Psoas muscle (tissue), 8 donors: ENCODE measurements around the gene CLDN4. TPM values are rescaled to one million over a fixed set of nuclear protein-coding genes. Genes with fewer than 3 reads are reported as not detected.

Experiments used
- ATAC-seq, 4 donors: fragments of 200-7000 bp; cut with Tn5 transposase; one replicate each; pipeline ENCODE4 v1.9.1; 2020; ENCODE audit warnings: moderate library complexity in 3 of 4, mild to moderate bottlenecking in 2 of 4
- DNase-seq, 2 donors: peaks; one replicate each; pipeline ENCODE4 v3.0.0-alpha.2; 2020
- H3K27ac ChIP-seq: fragments of 200-600 bp; one replicate; pipeline ENCODE4 v1.8.0; 2022
- H3K27me3 ChIP-seq, 3 donors: fragments of 200-600 bp in 1 of 3; one replicate each; pipeline versions ENCODE4 v1.6.1 to v1.8.0; 2013 to 2022; ENCODE audit warnings: low read length in 2 of 3, mild to moderate bottlenecking in 2 of 3, moderate library complexity in 1 of 3; ENCODE audit not compliant: insufficient read depth in 3 of 3
- H3K36me3 ChIP-seq, 2 donors: fragments of 200-600 bp in 1 of 2; one replicate each; pipeline versions ENCODE4 v1.6.1 to v1.8.0; 2013 to 2022; ENCODE audit warnings: low read depth in 1 of 2, mild to moderate bottlenecking in 1 of 2, moderate library complexity in 1 of 2; ENCODE audit not compliant: insufficient read depth in 1 of 2
- H3K4me1 ChIP-seq: fragments of 200-600 bp; one replicate; pipeline ENCODE4 v1.8.0; 2022
- H3K4me3 ChIP-seq: fragments of 200-600 bp; one replicate; pipeline ENCODE4 v1.8.0; 2022; ENCODE audit warnings: mild to moderate bottlenecking
- H3K9me3 ChIP-seq: fragments of 200-600 bp; one replicate; pipeline ENCODE4 v1.8.0; 2022
- WGBS, 3 donors: extraction: QIAGEN DNeasy Blood & Tissue Kit; methylation state at CpG; one replicate each; pipeline versions ENCODE4 v1.1.6 to v1.1.7; 2013; 5-methylcytosine and 5-hydroxymethylcytosine counted together
- intact Hi-C, 2 donors: fragments of 100-400 bp; cut with DNase I; formaldehyde crosslinking; loops; one replicate each; pipeline versions ENCODE4 v1.11.0 to v1.14.2; 2022
- polyA plus RNA-seq, 3 donors: library from polyadenylated mRNA; stranded (reverse); fragments of 200-250 nt; gene quantifications; one replicate each; pipeline ENCODE4 v1.2.3, GENCODE V29; 2013
- total RNA-seq, 4 donors: library from RNA; stranded (reverse); fragmentation: NEBNext Ultra II Directional in 2 of 4; extraction: Animal tissue kit (Norgen Biotek cat#: 25700) in 2 of 4; gene quantifications; one replicate each; pipeline versions ENCODE4 v1.2.1 to v1.2.4, GENCODE V29; 2021 to 2023
- TF ChIP-seq, protein P1 (sequence below): fragments of 200-600 bp; IDR thresholded peaks from one replicate; pipeline ENCODE4 v1.8.0; 2022; ENCODE audit warnings: antibody characterized with exemption
- donor health status: healthy with polysubstance abuse.
- donor health status: DM: no; HTN: no; CAD: no; lungs with moderate emphysema.
- donor health status: Bipolar disorder and iron deficiency.
- donor health status: healthy.
- donor health status: DM: yes; HTN: yes; CAD: no.
- donor health status: DM: no; HTN: no; CAD: no.
- donor health status: DM: no; HTN: no; CAD: no.
- donor health status: DM: yes; HTN: yes; CAD: no.

The CLDN4 gene
- total and polyA plus RNA-seq, 7 donors, result 0.10 to 0.16 (median 0.15) TPM; not detected in 3

DNA sequence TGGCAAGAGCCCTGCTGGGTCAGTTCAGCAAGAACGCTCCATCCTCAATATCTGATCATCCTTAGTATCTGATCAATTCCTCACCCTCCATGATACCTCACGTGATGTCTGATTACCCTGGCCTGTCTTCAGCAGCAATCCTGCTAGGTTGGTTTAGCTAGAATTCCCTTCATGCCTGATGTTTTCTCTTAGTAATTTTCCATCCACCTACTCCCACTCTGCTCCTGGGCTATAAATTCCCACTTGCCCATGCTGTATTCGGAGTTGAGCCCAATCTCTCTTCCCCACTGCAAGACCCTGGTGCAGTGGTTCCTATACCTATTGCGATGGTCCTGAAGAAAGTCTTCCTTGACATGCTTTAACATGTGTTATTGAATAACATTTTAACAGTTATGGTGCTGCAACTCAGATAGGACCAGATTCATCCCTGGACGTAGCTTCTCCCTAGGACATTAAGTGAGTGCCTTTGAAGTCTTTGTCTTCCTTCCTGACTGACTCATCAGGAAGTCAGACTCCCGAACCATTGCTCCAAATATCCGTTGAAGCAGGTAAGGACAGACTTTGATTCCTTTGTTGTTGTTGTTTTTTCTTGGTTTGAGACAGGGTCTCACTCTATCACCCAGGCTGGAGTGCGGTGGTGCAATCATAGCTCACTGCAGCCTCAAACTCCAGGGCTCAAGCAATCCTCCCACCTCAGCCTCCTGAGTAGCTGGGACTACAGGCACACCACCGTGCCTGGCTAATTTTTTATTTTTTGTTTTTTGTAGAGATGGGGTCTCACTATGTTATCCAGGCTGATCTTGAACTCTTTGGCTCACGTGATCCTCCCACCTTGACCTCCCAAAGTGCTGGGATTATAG is 31.3 kb upstream of the CLDN4 start:
- ATAC-seq, result no peak
- 64 to 68% (median 66%) methylated on average over 10 of the region's 10 CpGs for WGBS, 3 donors

DNA sequence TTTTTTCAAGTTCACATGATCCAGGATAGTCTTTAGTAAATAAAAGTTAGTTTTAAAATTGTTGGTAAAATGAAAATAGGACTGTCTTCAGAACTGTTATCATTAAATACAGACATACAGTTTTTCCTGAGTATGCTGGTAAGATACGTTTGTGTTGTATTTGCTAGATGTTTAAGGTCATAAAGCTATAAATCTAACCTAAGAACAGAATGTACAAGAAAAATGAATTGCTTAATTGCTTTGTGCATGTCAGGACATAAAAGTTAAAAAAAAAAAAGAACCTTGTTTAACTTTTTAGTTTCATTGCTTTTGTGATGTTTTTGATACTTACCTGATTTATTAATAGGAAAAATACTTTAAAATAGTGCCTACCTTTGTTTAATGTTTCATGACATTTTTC is 29.2 kb upstream of the CLDN4 start:
- WGBS, 3 donors, result 66 to 74% (median 73%) methylated on average over 1 of the region's 1 CpG
- intact Hi-C loops, result no loop called here
- no peak for ATAC-seq

More for the DNA sequence above, 31.3 kb upstream of the CLDN4 start:
- TF ChIP-seq, protein P1, sequence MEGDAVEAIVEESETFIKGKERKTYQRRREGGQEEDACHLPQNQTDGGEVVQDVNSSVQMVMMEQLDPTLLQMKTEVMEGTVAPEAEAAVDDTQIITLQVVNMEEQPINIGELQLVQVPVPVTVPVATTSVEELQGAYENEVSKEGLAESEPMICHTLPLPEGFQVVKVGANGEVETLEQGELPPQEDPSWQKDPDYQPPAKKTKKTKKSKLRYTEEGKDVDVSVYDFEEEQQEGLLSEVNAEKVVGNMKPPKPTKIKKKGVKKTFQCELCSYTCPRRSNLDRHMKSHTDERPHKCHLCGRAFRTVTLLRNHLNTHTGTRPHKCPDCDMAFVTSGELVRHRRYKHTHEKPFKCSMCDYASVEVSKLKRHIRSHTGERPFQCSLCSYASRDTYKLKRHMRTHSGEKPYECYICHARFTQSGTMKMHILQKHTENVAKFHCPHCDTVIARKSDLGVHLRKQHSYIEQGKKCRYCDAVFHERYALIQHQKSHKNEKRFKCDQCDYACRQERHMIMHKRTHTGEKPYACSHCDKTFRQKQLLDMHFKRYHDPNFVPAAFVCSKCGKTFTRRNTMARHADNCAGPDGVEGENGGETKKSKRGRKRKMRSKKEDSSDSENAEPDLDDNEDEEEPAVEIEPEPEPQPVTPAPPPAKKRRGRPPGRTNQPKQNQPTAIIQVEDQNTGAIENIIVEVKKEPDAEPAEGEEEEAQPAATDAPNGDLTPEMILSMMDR, result no peak
- DNase-seq, result no peak
- no peaks in the 10 kb centered on the region for H3K4me1 ChIP-seq
- no peak overlapping the region for H3K4me3 ChIP-seq
- no peaks in the 10 kb centered on the region for H3K9me3 ChIP-seq
- no peak overlapping the region for H3K27ac ChIP-seq
- no peaks in the 10 kb centered on the region for H3K27me3 ChIP-seq
- H3K36me3 ChIP-seq, result no peaks in the 10 kb centered on the region
- intact Hi-C loops, result no loop called here

DNA sequence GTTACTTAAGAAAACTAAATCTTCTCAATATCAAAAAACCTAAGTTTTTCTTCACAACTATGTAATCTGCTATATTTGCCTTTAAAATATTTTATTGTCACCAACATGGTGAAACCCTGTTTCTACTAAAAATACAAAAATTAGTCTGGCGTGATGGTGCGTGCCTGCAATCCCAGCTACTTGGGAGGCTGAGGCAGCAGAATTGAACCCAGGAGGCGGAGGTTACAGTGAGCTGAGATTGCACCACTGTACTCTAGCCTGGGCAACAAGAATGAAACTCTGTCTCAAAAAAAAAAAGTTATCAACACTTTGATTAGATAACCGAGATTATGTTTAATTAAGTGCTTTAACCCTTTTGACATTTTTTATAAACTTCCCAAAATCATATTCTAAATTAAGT is 28.3 kb upstream of the CLDN4 start:
- Histone ChIP-seq H3K9me3 (no peaks in the 10 kb centered on the region), H3K4me1 (no peaks in the 10 kb centered on the region), H3K36me3 (no peaks in the 10 kb centered on the region), H3K4me3 (no peak overlapping the region), H3K27ac (no peak overlapping the region), H3K27me3 (no peaks in the 10 kb centered on the region)
- ATAC-seq, result no peak
- intact Hi-C loops, result no loop called here
- TF ChIP-seq, protein P1, result no peak
- WGBS, 3 donors, result 83 to 89% (median 87%) methylated on average over 4 of the region's 4 CpGs
- no peak for DNase-seq

More for the DNA sequence above, 29.2 kb upstream of the CLDN4 start:
- H3K27ac ChIP-seq, result no peak overlapping the region
- H3K9me3 ChIP-seq, result no peaks in the 10 kb centered on the region
- DNase-seq, result no peak
- no peaks in the 10 kb centered on the region for H3K36me3 ChIP-seq
- TF ChIP-seq, protein P1, result no peak
- H3K27me3 ChIP-seq, result no peaks in the 10 kb centered on the region
- no peaks in the 10 kb centered on the region for H3K4me1 ChIP-seq
- no peak overlapping the region for H3K4me3 ChIP-seq

DNA sequence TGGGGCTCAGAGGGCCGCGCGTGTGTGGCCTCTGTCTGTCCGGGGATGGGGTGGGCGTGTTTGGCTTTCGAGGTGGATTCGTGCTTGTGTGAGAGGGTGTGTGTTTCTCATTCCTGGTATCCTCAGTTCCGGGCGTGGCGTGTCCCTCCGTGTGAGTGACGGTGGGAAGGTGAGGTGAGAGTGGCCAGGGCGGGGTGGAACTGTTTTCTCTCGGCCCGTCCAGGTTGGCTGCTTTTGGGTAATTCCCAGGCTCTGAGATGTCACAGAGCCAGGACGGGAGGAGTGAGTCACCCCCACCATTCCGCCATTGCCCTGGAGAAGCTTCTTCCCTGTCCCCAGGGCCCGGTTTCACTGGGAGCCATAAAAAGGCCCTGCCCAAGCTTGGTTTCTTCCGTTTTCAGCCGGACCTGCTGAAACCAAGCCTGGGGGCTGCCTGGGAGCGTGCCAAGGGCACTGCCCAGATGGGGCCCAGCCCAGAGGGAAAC is 21.3 kb upstream of the CLDN4 start:
- TF ChIP-seq, protein P1, result no peak
- H3K27me3 ChIP-seq, result peaks cover 0 to 4% (median 0%) of the 10 kb centered on the region in 3 donors
- H3K36me3 ChIP-seq, result no peaks in the 10 kb centered on the region
- H3K4me3 ChIP-seq, result no peak overlapping the region
- 71 to 74% (median 73%) methylated on average over 21 of the region's 21 CpGs for WGBS, 3 donors
- H3K4me1 ChIP-seq, result no peaks in the 10 kb centered on the region
- no peak overlapping the region for H3K27ac ChIP-seq
- intact Hi-C loops, result no loop called here
- H3K9me3 ChIP-seq, result no peaks in the 10 kb centered on the region
- ATAC-seq, result no peak
- peak in 1 of 2 donors; percentile 46 for DNase-seq
